Inferior parietal cortex (tissue), 1 donor: ENCODE measurements around the gene SMPD2.

Source experiments
- DNase-seq: peaks from one replicate; pipeline ENCODE4 v3.0.0-alpha.2; 2016; ENCODE audit errors: extremely low spot score

SMPD2 gene

DNA sequence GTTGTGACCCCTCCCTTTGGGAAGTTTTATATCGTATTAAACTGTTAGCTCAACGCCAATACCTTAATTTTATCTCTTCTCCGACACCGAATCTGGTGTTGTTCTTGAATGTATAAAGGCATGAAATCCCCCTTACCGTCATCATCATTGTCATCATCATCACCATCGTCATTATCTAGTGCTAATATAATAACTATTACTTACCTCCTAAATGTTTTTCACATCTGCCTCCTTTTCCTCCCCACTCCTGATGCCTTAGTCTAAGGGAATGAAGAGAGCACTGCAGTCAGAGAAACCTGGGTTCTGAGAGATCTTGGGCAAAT, 43.2 kb downstream of the SMPD2 start:
- no peak for DNase-seq

DNA sequence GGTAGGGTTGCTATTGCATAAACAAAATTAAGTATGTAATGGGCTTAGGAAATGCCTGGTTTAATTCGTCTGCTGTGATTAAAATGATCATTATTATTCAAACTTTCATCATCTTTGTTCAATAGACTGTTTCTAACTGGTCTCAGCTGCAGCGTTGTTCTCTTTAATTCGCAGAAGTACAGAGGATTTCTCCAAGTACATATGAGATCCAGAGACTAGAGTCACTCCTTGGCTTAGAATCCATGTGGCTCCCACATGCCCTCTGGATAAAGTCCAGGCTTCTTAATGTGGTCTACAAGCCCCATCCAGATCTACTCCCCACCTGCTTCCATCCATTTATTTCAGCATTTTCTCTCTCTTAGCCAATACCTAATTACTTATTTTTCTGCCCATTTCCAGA, 43.6 kb downstream of the SMPD2 start:
- DNase-seq: no peak

DNA sequence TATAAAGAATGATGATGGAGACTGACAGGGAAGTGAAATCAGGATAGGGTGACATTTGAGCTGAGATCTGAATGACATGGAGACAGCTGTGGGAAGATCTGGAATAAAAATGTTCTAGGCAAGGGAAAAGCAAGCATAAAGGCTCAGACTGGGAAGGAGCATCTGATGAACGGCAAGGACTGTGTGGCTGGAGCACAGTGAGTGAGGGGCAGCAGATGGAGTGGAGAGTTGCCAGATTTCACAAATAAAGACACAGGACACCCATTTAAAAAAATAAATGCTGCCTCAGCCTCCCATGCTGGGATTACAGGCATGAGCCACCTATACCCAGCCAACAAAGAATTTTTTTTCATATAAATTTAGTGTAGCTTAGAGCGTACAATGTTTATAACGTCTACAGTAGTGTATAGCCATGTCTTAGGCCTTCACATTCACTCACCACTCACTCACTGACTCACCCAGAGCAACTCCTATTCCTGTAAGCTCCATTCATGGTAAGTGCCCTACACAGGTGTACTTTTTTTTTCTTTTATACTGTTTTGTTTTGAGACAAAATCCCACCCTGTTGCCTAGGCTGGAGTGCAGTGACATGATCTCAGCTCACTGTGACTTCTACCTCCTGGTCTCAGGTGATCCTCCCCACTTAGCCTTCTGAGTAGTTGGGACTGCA, 44.9 kb downstream of the SMPD2 start:
- no peak for DNase-seq

DNA sequence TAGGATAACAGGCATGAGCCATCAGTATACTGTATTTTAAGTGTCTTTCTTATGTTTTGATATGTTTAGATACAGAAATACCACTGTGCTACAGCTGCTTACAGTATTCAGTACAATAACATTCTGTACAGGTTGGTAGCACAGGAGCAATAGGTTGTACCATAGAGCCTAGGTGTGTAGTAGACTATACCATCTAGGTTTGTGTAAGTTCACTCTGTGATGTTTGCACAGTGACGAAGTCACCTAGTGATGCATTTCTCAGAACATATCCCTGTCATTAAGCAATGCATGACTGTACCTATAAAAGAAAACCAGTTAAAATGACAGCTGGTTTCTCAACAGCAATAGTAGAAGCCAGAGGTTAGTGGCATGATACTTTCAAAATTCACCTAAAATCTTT, 45.5 kb downstream of the SMPD2 start:
- no peak for DNase-seq

DNA sequence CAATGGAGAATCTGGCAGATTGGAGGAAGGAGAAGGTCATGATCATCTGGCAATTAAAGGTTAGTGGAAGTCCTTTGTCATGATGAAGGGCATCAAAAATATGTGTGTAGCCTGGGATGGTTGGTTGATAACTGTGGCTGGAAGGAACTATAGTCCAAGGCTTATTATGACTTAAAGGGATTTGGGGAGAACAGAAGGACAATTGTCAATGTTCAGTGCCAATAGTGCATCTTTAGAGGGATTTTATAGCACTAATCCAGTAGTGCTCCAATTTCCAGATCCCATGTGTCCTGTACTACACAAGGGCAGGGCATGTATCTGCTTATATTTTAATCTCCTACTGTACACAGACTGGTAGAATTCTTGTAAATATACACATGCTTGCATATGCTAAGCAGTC, 47.5 kb downstream of the SMPD2 start:
- no peak for DNase-seq

DNA sequence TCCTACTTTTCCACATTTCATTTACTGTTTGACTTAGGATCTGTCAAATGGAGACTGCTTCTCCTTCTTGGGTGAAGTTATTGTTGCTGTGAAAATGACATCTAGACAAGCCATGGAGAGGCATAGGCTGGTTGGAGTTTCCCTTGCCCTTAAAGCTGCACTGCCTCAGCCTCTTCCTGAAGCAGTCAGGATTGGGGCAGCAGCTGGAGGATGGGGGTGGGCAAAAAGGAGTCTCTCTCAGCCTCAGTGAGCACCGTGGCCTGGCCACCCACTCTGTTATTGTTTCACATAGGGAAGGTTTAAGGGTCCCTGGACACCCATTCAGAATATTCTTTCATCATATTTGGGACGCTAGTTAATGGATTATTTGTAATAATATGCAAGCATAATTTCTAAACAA, 50.2 kb downstream of the SMPD2 start:
- DNase-seq: no peak

DNA sequence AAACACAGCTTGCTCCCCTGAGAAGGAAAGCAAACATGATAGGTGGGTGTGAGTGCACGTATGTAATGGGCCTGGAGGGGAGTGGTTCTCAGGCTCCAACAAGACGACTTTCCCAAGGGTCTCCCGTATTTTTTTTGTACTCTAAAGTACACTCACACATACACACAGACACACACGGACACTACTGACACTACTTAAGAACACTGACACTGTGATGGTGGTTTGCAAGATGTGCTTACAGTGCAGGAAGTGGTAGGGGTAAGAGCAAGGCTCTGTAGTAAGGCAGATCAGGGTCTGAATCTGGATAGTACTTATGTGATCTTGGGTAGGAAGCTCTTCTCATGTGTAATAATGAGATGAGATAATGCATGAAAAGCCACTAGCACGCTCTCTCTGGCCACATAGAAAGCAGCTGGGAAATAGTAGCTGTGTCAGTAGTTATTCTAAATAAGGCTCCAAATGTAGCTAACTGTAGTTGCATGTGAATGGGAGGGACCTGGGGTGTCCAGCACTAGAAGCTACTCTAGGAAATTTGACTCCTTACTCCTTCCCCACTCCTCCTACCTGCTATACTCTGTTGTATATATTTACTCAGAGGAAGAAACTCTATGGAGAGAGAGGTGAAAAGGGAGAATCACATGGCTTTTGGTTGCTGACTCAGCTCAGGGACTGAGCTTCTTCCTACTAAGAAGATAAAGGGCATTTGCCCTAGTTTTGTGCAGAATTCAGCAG, 50.8 kb downstream of the SMPD2 start:
- no peak for DNase-seq
